ENCODE data around the gene TNIK. TPM values are rescaled to one million over a fixed set of nuclear protein-coding genes. Genes with fewer than 3 reads are reported as not detected.
A peak's percentile ranks its signal among the peaks of the same experiment; 100 is the strongest.

The TNIK gene
- total RNA-seq, 4 donors from 2014 or later = 1.5 to 20.3 (median 7.7) TPM

GRCh38 chr3:171159024-171159821 lies 301.0 kb downstream of the TNIK start:
- peaks cover 0 to 8% of the 10 kb centered on the region in 2 donors for H3K9me3 ChIP-seq
- no peak for TF ChIP-seq CTCF (IDR thresholded peaks at IDR 0.05)
- no peak for TF ChIP-seq POLR2A (IDR thresholded peaks at IDR 0.05)
- no peaks in the 10 kb centered on the region for H3K27me3 ChIP-seq
- H3K4me1 ChIP-seq = no peaks in the 10 kb centered on the region
- no peak overlapping the region for H3K27ac ChIP-seq
- no peak overlapping the region for H3K4me3 ChIP-seq
- intact Hi-C loops (cut with DNase I; ENCODE audit: low total_unique reads) = no loop called here
- no peak for DNase-seq
- no peaks in the 10 kb centered on the region for H3K36me3 ChIP-seq

DNA sequence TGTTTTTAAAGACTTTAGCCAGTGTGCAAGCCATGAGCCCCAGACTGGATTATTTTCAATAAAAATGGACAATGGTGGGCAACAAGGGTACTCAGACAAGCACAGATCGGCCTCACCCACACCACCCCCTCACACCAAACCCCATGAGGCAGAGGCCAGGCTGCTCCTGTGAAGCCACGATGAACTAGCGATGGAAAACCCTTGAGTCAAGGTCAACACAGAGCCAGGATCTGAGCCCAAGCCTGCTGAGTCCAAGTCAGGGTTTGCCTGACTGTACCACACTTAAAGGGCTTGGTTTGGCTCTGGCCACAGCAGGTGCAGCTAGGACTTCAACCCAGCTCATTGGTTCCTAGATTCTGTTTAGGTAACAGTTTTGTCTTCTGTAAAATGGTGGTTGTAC lies 302.2 kb downstream of the TNIK start:
- H3K27ac ChIP-seq = no peak overlapping the region
- intact Hi-C loops (cut with DNase I; ENCODE audit: low total_unique reads) = no loop called here
- H3K9me3 ChIP-seq = peaks cover 0 to 4% of the 10 kb centered on the region in 2 donors
- H3K4me3 ChIP-seq = no peak overlapping the region
- no peaks in the 10 kb centered on the region for H3K27me3 ChIP-seq
- no peak for DNase-seq
- no peak for TF ChIP-seq POLR2A (IDR thresholded peaks at IDR 0.05)
- TF ChIP-seq CTCF (IDR thresholded peaks at IDR 0.05) = no peak
- no peaks in the 10 kb centered on the region for H3K4me1 ChIP-seq
- no peaks in the 10 kb centered on the region for H3K36me3 ChIP-seq

GRCh38 chr3:171157286-171157685 lies 302.9 kb downstream of the TNIK start:
- no peak overlapping the region for H3K27ac ChIP-seq
- no peaks in the 10 kb centered on the region for H3K36me3 ChIP-seq
- H3K4me1 ChIP-seq = no peaks in the 10 kb centered on the region
- TF ChIP-seq POLR2A (IDR thresholded peaks at IDR 0.05) (no peak), CTCF (IDR thresholded peaks at IDR 0.05) (peak in 3 of 4 experiments; percentile 7 to 41 (median 29))
- intact Hi-C loops (cut with DNase I; ENCODE audit: low total_unique reads) = no loop called here
- no peaks in the 10 kb centered on the region for H3K27me3 ChIP-seq
- DNase-seq = peak in 1 of 2 donors; percentile 49
- H3K9me3 ChIP-seq = no peaks in the 10 kb centered on the region
- no peak overlapping the region for H3K4me3 ChIP-seq

DNA sequence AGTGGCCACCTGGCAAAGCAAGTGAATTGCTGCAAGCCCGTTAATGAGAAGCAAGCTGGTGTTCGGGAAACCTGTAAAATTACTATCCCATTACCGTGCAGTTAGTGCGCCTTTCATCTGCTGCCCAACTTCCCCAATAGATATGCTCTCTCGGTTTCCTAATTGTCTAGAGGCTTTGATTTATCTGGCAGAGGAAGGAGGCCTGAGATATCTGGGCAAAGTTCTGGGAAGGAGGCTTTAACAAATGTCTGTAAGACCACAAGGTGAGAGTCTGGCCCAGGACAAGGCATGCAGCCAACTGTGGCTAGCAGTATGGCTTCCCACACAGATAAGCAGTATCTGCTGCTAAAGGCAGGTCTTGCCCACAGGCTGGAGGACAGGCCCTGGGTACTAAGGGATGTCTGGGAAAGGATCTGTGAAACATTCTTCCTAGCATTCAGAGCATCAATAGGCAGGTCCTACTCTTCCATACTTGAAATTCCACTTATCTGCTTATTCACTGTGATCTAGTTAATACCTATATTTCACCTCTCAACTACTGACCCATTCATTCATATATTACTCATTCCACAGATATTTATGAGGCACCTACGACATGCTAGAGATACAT lies 303.7 kb downstream of the TNIK start:
- DNase-seq = no peak
- Histone ChIP-seq H3K4me3 (no peak overlapping the region), H3K36me3 (no peaks in the 10 kb centered on the region), H3K27ac (no peak overlapping the region), H3K9me3 (no peaks in the 10 kb centered on the region), H3K27me3 (no peaks in the 10 kb centered on the region), H3K4me1 (no peaks in the 10 kb centered on the region)
- intact Hi-C loops (cut with DNase I; ENCODE audit: low total_unique reads) = no loop called here
- TF ChIP-seq CTCF (IDR thresholded peaks at IDR 0.05) (no peak), POLR2A (IDR thresholded peaks at IDR 0.05) (no peak)

GRCh38 chr3:171155122-171155700 lies 305.0 kb downstream of the TNIK start:
- no peak overlapping the region for H3K27ac ChIP-seq
- DNase-seq = no peak
- no peaks in the 10 kb centered on the region for H3K9me3 ChIP-seq
- no peak overlapping the region for H3K4me3 ChIP-seq
- TF ChIP-seq POLR2A (IDR thresholded peaks at IDR 0.05) = no peak
- TF ChIP-seq CTCF (IDR thresholded peaks at IDR 0.05) = no peak
- H3K27me3 ChIP-seq = no peaks in the 10 kb centered on the region
- no peaks in the 10 kb centered on the region for H3K36me3 ChIP-seq
- intact Hi-C loops (cut with DNase I; ENCODE audit: low total_unique reads) = no loop called here
- H3K4me1 ChIP-seq = no peaks in the 10 kb centered on the region

Measured in uterus (tissue), 4 donors.